ENCODE results near the gene SARNP.

Gene SARNP

GRCh38 chr12:55728186-55728938 is 89.2 kb downstream of the SARNP start:
- TF ChIP-seq CTCF (IDR thresholded peaks at IDR 0.05; ENCODE audit: low read length) (no peak), EZH2 (IDR thresholded peaks at IDR 0.05; ENCODE audit: borderline replicate concordance, low read length) (no peak)
- no peaks in the 10 kb centered on the region for H3K36me3 ChIP-seq (ENCODE audit: insufficient read depth, low read length)
- no peaks in the 10 kb centered on the region for H3K9me2 ChIP-seq (ENCODE audit: low read depth, low read length)
- peak overlapping the region; percentile 76 for H3K4me3 ChIP-seq (ENCODE audit: low read depth, low read length, poor library complexity, severe bottlenecking)
- no peaks in the 10 kb centered on the region for H3K79me2 ChIP-seq (ENCODE audit: insufficient read depth, low read length)
- H3K27me3 ChIP-seq (ENCODE audit: insufficient read depth, low read length): no peaks in the 10 kb centered on the region
- H3K4me2 ChIP-seq (ENCODE audit: low read length): peak overlapping the region; percentile 95
- no peaks in the 10 kb centered on the region for H4K20me1 ChIP-seq (ENCODE audit: insufficient read depth, low read length)
- peak overlapping the region; percentile 82 for H3K9ac ChIP-seq (ENCODE audit: low read length)
- H3F3A ChIP-seq (ENCODE audit: insufficient read depth, low read length): peaks cover 3% of the 10 kb centered on the region; the same call in 1 of the 2 replicates
- H3K4me1 ChIP-seq (ENCODE audit: insufficient read depth, low read length, severe bottlenecking): peaks cover 41% of the 10 kb centered on the region
- no peak overlapping the region for H3K27ac ChIP-seq (ENCODE audit: low read depth, low read length, poor library complexity, severe bottlenecking)
- H2AFZ ChIP-seq (ENCODE audit: low read length): no peak overlapping the region
- no peaks in the 10 kb centered on the region for H3K9me3 ChIP-seq (ENCODE audit: low read length)

- no peak overlapping the region for H3K27ac ChIP-seq (ENCODE audit: low read depth, low read length, poor library complexity, severe bottlenecking)
- H2AFZ ChIP-seq (ENCODE audit: low read length): no peak overlapping the region
Observed at GRCh38 chr12:55727643-55728185, 89.8 kb downstream of the SARNP start.

GRCh38 chr12:55726971-55727370 is 90.6 kb downstream of the SARNP start:
- no peaks in the 10 kb centered on the region for H4K20me1 ChIP-seq (ENCODE audit: insufficient read depth, low read length)
- no peaks in the 10 kb centered on the region for H3K9me3 ChIP-seq (ENCODE audit: low read length)
- H3K27me3 ChIP-seq (ENCODE audit: insufficient read depth, low read length): no peaks in the 10 kb centered on the region
- H3K36me3 ChIP-seq (ENCODE audit: insufficient read depth, low read length): no peaks in the 10 kb centered on the region
- peaks cover 3% of the 10 kb centered on the region; the same call in 1 of the 2 replicates for H3F3A ChIP-seq (ENCODE audit: insufficient read depth, low read length)
- H3K4me2 ChIP-seq (ENCODE audit: low read length): peak overlapping the region; percentile 95
- TF ChIP-seq CTCF (IDR thresholded peaks at IDR 0.05; ENCODE audit: low read length): no peak
- no peak for TF ChIP-seq EZH2 (IDR thresholded peaks at IDR 0.05; ENCODE audit: borderline replicate concordance, low read length)
- H3K9ac ChIP-seq (ENCODE audit: low read length): peak overlapping the region; percentile 82; the same call in 1 of the 2 replicates
- peaks cover 50% of the 10 kb centered on the region for H3K4me1 ChIP-seq (ENCODE audit: insufficient read depth, low read length, severe bottlenecking)
- H3K27ac ChIP-seq (ENCODE audit: low read depth, low read length, poor library complexity, severe bottlenecking): peak overlapping the region; percentile 19
- H2AFZ ChIP-seq (ENCODE audit: low read length): no peak overlapping the region
- no peaks in the 10 kb centered on the region for H3K79me2 ChIP-seq (ENCODE audit: insufficient read depth, low read length)
- peak overlapping the region; percentile 76 for H3K4me3 ChIP-seq (ENCODE audit: low read depth, low read length, poor library complexity, severe bottlenecking)
- H3K9me2 ChIP-seq (ENCODE audit: low read depth, low read length): no peaks in the 10 kb centered on the region

More at GRCh38 chr12:55727643-55728185, 89.8 kb downstream of the SARNP start:
- H3K36me3 ChIP-seq (ENCODE audit: insufficient read depth, low read length): no peaks in the 10 kb centered on the region
- H3K9ac ChIP-seq (ENCODE audit: low read length): peak overlapping the region; percentile 82
- H4K20me1 ChIP-seq (ENCODE audit: insufficient read depth, low read length): no peaks in the 10 kb centered on the region
- peaks cover 47% of the 10 kb centered on the region for H3K4me1 ChIP-seq (ENCODE audit: insufficient read depth, low read length, severe bottlenecking)
- no peaks in the 10 kb centered on the region for H3K9me3 ChIP-seq (ENCODE audit: low read length)
- H3K4me2 ChIP-seq (ENCODE audit: low read length): peak overlapping the region; percentile 95
- H3K9me2 ChIP-seq (ENCODE audit: low read depth, low read length): no peaks in the 10 kb centered on the region
- TF ChIP-seq CTCF (IDR thresholded peaks at IDR 0.05; ENCODE audit: low read length): no peak
- TF ChIP-seq EZH2 (IDR thresholded peaks at IDR 0.05; ENCODE audit: borderline replicate concordance, low read length): no peak
- peaks cover 3% of the 10 kb centered on the region; the same call in 1 of the 2 replicates for H3F3A ChIP-seq (ENCODE audit: insufficient read depth, low read length)
- H3K27me3 ChIP-seq (ENCODE audit: insufficient read depth, low read length): no peaks in the 10 kb centered on the region
- no peaks in the 10 kb centered on the region for H3K79me2 ChIP-seq (ENCODE audit: insufficient read depth, low read length)
- peak overlapping the region; percentile 76 for H3K4me3 ChIP-seq (ENCODE audit: low read depth, low read length, poor library complexity, severe bottlenecking)
